ENCODE data around the gene MFNG.

GRCh38 chr22:37521236-37521739, 35.1 kb upstream of the MFNG start:
- TF ChIP-seq GATA2 (IDR thresholded peaks at IDR 0.05; ENCODE audit: low read depth, low read length) (no peak), GATA3 (IDR thresholded peaks at IDR 0.05; ENCODE audit: low read depth, low read length) (no peak)
